GM19099 (cell line): ENCODE data around the gene NAA25.
A peak's percentile ranks its signal among the peaks of the same experiment; 100 is the strongest.

ENCODE experiments used
- POLR2A ChIP-seq: IDR thresholded peaks from 3 replicates; pipeline ENCODE4 v1.6.1; 2011; ENCODE audit warnings: low read depth; ENCODE audit not compliant: insufficient read length; ENCODE audit errors: extremely low read depth

NAA25 gene

DNA sequence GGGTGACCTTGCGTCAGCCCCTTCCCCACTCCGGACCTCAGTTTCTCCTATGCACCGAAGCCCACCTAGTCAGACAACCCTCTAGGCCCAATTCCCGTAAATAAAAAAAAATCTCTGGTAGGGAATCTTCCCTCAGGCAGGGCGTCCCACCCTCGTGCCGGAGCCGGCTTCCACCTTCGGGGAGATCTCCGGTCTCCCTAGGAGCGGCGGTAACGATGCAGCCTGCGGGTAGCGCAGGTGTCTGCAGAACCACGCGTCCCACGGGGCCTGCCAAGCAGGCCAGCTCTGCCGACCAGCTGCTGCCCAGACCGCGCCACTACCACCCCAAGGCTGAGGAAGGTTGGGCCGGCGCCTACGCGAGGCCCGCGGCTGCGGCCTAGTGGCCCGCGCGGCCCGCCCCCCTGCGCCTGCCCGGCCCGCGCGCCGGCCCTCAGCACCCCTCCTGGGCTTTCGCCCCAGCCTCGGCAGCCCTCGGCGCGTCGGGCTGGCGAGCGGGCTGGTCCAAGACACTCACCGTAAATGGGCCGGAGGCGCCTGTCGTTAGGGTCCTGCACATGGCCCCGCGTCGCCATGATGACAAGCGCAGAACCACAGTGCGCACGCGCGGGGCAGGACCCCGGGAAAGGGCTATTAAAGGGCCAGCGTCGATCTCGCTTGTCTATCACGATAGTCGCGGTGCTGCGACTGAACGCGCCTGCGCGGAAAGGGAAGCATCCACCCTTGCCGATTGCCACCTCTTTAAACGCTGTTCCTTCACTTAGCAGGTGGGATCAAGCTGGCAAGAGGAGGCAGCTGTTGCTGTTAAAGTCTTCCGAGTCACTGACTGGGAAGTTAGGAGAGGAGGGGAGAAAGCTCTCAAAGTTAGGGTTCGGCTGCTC is at the start of gene NAA25:
NAA25 (minus strand) TSS at position 582 of the 878 bp plus-strand sequence; CDS start at position 572, 10 bp downstream.
- TF ChIP-seq POLR2A: peak; percentile 74

- TF ChIP-seq POLR2A: no peak
These were observed 45.3 kb upstream of the NAA25 start for GRCh38 chr12:112153893-112154219.

DNA sequence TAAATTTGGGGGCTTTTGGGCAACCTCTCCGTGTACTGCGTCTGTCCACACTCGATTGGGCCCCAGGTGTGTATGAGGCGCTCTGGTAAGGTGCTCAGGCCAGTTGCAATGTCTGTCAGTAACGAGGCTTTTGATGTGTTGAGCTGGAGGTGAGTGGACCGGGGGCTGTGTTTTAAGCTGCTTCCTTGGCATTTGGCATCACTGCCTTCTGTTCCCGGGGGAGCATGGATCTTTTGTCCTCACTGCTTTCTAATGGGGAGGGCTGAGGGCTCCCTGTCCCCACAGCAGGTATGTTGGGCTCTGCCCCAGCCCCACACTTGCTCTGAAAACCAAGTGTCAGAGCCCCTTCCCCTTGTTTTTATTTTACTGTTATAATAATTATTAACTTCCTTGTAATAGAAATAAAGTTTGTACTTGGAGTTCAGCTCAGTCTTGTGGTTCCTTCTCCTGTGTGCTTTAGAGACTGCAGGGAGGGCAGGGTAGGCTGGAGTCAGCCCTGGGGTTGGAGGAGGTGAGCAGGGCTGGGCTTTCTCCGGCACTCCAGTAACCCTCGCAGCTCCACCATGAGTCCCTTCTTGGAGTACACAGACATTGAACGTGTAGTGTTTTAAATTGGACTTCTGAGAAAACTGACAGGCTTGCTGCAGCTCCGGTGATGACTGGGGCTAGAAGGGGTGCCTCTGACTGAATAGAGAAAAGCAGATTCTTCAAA is 44.8 kb upstream of the NAA25 start:
- no peak for TF ChIP-seq POLR2A

- no peak for TF ChIP-seq POLR2A
These were observed 43.4 kb upstream of the NAA25 start for GRCh38 chr12:112151766-112152541.

DNA sequence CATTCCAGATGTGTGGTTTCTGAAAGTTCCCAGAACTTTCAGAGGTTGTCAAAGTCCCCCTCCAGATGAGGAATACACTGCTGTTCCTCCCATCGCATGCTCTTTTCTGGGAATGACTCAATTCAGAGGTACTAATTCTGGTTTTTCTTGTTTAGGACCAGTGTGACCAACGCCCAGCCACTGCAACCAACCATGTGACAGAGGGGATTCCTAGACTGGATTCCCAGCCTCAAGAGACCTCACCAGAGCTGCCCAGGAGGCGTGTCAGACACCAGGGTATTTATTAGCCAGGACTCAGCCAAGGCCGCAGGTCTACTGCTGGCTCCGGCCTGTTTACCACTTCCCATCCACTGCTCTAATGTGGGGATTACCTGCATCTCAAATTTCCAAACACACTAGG is 41.0 kb upstream of the NAA25 start:
- no peak for TF ChIP-seq POLR2A

- TF ChIP-seq POLR2A: no peak
These were observed 39.5 kb upstream of the NAA25 start for GRCh38 chr12:112148031-112148513.

GRCh38 chr12:112146123-112146522 is 37.5 kb upstream of the NAA25 start:
- no peak for TF ChIP-seq POLR2A

DNA sequence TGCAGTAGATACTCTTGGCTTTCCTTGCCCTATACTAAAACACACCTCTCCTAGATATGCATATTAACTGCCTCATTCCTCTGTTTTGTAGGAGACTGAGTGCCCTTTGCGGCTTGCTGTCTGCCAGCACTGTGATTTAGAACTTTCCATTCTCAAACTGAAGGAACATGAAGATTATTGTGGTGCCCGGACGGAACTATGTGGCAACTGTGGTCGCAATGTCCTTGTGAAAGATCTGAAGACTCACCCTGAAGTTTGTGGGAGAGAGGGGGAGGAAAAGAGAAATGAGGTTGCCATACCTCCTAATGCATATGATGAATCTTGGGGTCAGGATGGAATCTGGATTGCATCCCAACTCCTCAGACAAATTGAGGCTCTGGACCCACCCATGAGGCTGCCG is 32.1 kb upstream of the NAA25 start:
- no peak for TF ChIP-seq POLR2A

DNA sequence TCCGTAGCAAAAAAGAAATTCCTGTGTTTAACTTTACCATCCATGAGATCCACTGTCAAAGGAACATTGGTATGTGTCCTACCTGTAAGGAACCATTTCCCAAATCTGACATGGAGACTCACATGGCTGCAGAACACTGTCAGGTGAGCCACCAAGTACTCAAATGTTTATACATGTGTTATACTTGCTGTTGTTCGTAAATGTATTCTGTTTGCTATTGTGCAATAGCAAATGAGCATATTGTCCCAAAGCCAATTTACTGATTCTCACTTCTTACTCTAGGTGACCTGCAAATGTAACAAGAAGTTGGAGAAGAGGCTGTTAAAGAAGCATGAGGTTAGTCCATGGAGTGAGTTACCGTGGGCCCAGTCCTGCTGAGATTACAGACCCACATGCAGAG is 26.1 kb upstream of the NAA25 start:
- TF ChIP-seq POLR2A: no peak

DNA sequence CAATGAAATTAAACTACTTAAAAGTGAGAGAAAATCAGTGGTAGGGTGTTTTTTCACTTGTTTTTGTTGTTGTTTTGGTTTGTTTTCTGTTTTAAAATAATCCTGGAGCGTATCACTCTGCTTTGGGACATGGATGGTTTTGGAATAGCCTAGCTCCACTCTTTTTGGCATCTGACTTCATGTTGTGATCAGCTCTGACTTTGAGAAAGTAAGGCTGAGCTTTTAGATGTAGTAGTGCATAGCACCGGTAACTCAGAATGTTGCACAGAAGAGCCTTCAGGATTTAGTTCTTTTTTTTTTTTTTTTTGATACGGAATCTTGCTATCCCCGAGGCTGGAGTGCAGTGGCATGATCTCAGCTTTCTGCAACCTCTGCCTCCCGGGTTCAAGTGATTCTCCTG is 24.8 kb upstream of the NAA25 start:
- TF ChIP-seq POLR2A: no peak

- no peak for TF ChIP-seq POLR2A
These were observed 23.1 kb upstream of the NAA25 start for GRCh38 chr12:112131686-112132085.

DNA sequence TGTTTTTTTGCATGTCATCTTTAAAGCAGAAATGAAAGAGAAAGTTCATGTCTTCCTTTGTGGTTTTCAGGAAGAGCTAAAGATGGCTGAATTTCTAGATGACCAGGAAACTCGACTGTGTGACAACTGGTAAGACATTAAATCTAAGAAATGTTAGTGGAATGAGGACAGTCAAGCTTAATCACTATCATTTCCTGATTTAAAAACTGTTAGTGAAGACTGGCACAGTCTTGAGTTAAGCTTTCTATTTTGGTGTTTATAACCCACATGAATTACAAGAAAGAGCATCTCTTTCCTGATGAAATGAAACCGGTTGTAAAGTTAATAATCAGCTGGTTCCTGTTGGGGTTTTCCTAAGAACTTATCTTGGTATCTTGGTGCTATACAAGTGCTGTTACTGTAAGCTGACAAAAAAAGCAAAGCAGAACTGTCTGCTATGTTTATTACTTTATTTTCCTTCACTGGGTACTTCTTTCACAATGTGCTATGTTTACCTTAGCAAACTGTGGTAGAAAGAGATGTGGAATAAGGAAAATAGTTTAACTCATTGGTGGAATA is 21.9 kb upstream of the NAA25 start:
- TF ChIP-seq POLR2A: peak; percentile 38

- no peak for TF ChIP-seq POLR2A
These were observed 18.3 kb upstream of the NAA25 start for GRCh38 chr12:112126911-112127310.

DNA sequence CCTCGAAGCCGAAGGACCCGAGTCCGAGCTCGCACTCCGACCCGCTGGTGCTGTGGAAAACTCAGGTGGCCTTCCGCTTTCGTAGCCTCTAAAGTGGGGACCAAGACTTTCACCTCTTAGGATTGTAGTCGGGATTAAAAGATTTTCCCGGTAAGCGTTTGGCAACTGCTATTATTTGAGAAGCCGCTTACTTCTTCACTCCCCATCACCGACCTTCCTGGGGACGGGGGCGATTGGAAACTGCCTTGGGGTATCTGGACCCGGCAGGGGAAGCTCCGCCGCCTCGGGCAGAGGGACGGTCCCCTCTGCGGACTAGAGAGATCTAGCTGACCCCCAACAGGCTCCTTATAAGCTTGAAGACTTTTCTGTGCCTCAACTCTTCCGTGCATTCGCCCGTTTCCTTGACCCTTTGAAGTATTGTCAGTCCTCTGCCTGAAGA is 17.4 kb upstream of the NAA25 start:
- peak; percentile 13 for TF ChIP-seq POLR2A

DNA sequence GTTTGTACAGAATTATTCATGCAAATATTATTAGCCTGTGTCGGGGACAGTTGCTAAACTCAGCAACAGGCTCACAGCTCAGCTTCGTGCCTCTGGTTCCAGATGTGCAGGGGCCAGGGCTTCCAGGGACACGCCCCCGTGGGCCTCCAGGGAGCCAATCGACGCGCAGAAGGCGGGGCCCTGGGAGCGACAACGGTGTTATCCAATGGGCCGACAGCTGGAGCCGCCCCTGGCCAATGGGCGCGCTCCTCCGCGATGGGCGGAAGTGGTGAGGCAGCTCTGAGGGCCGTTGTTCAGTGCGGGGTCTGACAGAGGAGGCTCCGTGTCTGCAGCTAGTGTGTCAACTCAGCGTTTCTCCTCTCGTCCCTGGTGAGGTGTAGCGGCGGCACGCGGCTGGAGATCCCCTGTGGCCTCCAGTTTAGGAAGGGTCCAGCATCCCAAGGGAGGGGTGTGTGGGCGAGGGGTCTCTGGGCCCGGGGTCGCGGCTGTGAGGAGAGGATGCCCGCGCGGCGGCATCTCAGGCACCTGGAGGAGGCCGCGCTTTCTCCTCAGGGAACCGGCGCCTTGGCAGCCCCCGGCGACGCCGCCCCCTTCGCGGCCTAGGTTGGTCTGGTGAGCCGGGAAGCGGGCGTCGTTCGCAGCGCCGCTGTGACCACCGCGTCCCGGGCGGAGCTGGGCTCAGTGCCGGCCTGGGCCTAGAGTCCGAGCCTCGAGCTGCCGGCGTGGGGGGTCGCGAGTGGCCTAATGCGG is 16.8 kb upstream of the NAA25 start, which contains the start of gene TRAFD1:
TRAFD1 (plus strand) TSS at position 311 of the 750 bp plus-strand sequence. CDS start 4,963 bp downstream, outside the sequence.
- TF ChIP-seq POLR2A: peak; percentile 99

DNA sequence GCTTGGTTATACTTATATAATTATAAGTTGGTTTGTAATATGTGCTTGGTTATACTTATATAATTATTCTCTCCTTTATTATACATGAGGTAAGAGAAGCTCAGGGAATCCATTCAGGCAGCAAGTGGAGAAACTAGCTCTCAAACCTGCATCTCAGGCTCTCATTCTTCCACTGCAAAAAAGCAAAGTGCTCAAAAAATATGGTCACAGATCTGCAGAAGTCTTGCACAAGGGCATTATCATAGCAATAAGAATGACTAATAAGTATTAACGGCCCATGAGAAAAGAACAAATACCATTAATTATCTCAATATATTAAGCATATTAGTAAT is 16.3 kb upstream of the NAA25 start:
- no peak for TF ChIP-seq POLR2A
